GM12874 (cell line): ENCODE data around the gene ATXN1.

Experiments used
- TF ChIP-seq, protein P1 (sequence below): IDR thresholded peaks from 2 replicates; pipeline ENCODE4 v1.5.1; 2011; ENCODE audit warnings: low read depth, mild to moderate bottlenecking, control low read depth, low read length, moderate library complexity; ENCODE audit not compliant: insufficient read depth

ATXN1 gene

DNA sequence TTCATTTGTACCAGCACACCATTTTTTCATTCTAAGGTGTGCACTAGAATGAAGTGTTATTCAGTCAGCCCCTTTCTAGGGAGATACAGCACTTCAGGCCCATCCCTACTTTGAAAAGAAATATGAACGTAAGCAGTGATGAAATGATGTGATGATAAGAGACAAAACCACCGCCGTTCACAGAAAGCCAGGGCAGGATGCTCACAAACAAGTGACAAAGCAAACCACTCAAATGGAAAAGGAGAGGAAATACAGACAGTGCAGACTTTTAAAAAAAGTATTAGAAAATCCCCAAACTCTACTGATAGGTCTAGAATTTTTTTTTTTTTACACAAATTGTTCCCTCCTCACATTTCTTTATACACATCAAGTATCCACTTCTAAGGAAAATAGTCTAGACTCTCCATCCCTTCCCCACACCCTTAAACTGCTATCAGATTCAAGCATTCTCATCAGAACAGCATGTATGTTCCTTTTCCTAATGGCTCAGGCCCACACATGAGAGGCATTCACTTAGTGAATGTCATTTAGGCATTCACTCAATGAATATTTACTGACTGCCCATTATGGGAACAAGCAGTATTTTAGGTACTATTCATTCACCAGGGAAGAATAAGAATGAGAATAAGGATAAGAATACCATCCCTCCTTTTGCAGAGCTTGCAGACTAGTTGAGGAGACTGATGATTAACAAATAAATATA lies 279.4 kb downstream of the ATXN1 start:
- TF ChIP-seq, protein P1, sequence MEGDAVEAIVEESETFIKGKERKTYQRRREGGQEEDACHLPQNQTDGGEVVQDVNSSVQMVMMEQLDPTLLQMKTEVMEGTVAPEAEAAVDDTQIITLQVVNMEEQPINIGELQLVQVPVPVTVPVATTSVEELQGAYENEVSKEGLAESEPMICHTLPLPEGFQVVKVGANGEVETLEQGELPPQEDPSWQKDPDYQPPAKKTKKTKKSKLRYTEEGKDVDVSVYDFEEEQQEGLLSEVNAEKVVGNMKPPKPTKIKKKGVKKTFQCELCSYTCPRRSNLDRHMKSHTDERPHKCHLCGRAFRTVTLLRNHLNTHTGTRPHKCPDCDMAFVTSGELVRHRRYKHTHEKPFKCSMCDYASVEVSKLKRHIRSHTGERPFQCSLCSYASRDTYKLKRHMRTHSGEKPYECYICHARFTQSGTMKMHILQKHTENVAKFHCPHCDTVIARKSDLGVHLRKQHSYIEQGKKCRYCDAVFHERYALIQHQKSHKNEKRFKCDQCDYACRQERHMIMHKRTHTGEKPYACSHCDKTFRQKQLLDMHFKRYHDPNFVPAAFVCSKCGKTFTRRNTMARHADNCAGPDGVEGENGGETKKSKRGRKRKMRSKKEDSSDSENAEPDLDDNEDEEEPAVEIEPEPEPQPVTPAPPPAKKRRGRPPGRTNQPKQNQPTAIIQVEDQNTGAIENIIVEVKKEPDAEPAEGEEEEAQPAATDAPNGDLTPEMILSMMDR = no peak

DNA sequence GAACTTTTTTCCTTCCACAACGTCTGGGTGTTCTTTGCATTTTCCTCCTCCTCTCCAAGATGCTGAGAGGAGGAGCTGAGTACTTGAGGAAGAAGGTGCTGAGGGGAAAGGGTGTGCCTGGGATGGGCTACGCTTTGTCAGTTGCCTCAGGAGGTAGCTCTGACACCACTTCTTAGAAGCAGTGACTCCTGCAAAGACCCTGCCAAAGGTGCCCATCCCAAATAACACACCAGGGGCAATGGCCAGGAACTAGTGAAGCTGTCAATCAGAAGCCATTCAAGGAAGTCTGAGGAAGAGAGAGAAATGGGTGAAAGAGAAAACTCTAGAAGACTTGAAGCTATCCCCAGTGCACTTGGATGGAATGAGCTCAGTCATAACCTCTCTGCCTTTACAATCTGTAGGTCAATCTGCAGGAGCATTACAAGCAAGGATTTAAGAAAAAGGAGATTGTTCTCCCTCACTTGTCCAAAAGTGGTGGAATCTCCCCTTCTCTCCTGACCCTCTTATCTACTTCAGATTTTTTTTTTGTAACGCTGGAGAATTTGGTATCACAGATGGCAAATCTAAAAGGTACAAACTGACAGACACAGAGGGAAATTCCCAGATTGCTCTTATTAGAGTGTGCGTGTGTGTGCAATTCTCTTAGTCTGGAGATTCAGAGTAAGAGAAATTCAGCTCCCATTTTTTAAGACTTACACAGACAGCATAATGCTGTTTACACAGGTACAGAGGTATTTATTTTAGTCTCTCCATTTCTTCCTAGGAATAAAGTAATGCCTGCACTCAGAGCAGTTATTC lies 280.3 kb downstream of the ATXN1 start:
- TF ChIP-seq, protein P1 = no peak

DNA sequence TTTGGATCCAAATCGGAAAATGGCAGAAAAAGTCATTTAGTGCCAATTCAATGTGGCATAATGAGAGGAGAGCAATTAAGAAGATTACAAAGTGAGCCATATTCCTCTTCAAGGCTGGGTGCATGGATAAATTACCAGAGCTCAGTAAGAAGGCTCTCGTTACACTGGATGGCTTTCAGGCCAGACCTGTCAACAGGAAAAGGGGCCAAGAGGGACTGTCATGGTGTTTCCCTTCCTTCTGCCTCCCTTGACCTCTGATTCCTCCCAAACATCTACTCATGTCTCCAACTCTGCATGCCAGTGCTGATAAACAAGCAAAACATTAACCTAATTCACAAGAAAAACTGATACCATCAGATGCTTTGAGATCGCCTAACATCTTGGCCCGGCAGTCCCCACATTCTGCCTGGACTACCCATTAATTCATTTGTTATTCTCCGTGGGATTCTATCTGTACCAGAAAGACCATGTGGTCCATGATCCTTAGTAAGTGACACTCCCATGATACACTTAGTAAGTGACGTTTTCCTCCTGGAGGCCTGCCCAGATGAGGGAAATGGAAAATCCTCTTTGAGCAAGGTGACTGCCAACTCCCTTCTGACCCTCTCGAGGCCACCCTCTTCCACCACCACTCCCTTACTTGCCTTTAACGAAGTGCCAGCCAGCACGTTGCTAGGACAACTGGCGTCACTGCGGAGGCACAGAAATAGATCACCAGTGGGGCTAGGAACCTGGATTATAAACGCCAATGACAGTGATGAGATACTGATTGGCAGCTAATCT lies 283.7 kb downstream of the ATXN1 start:
- TF ChIP-seq, protein P1 = no peak

DNA sequence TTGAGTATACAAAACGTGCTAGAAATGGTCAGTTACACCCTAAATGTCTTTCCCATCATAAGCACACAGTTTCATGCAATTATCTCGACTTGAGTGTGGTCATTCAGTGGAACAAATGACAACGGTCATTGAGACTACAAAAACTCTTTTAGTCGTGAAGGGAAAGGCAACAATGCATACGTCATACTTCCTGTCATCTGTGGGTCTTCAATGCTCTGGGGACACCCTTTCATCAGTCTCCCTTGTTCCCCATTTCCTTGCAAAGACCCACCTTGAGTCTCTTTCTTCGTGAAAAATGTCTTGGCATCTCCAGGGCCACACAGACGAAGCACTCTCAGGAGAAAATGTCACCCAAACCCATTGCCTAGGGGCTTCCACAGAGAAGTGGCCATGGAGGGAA lies 284.4 kb downstream of the ATXN1 start:
- TF ChIP-seq, protein P1 = no peak

DNA sequence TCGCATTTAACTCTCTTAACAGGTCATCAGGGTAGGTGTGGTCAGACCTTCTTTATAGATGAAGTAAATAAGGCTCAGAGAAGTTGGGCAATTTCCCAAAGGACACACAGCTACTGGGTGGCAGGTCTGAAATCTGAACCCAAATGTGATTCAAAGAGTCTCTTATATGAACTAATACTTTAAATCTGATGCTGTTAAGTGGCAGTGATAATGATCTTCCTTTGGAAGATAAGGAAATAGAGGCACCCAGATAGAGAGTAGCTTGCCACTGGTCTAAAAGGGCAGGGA lies 285.8 kb downstream of the ATXN1 start:
- TF ChIP-seq, protein P1 = no peak

DNA sequence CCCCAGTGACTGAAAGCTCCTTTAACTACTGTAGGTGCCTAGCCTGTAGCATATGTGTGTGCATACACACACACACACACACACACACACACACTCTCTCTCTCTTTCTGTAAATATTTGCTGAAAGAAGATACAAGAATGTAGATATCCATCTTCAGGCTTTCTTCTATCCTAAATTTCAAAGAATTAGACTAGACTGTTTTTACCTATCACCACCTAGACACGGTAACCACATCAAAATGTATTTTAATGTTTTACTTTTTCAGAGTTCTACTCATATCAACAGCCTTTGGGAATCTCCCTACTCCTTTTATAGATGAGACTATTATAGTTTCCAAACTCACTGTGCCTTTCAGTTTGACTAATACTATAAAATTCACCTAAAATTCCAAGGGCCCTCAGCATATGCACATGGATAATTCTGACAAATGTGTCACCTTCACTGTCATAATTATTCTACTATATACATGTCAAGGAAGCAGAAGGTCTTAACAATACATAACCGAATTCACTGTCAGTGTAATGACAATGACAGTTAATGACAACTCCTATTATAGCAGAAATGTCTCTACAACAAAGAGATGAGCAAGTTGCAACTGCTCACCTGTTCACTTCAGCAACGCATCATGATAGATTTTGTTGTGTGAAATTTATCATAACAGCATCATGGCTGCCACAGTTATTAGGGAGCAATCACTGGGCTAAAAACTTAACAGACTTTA lies 286.3 kb downstream of the ATXN1 start:
- TF ChIP-seq, protein P1 = no peak
